ENCODE results near the gene PLEKHA6.

PLEKHA6 gene

GRCh38 chr1:204263254-204263910 is 96.3 kb downstream of the PLEKHA6 start:
- DNase-seq (ENCODE audit: low read depth) = no peak
- H3K4me3 ChIP-seq (ENCODE audit: low read length) = no peak overlapping the region
- no peak for TF ChIP-seq CTCF (conservative IDR thresholded peaks at IDR 0.05; ENCODE audit: low read depth, low read length)

GRCh38 chr1:204262506-204263253 is 97.0 kb downstream of the PLEKHA6 start:
- DNase-seq (ENCODE audit: low read depth) = no peak
- TF ChIP-seq CTCF (conservative IDR thresholded peaks at IDR 0.05; ENCODE audit: low read depth, low read length) = no peak
- H3K4me3 ChIP-seq (ENCODE audit: low read length) = no peak overlapping the region

DNA sequence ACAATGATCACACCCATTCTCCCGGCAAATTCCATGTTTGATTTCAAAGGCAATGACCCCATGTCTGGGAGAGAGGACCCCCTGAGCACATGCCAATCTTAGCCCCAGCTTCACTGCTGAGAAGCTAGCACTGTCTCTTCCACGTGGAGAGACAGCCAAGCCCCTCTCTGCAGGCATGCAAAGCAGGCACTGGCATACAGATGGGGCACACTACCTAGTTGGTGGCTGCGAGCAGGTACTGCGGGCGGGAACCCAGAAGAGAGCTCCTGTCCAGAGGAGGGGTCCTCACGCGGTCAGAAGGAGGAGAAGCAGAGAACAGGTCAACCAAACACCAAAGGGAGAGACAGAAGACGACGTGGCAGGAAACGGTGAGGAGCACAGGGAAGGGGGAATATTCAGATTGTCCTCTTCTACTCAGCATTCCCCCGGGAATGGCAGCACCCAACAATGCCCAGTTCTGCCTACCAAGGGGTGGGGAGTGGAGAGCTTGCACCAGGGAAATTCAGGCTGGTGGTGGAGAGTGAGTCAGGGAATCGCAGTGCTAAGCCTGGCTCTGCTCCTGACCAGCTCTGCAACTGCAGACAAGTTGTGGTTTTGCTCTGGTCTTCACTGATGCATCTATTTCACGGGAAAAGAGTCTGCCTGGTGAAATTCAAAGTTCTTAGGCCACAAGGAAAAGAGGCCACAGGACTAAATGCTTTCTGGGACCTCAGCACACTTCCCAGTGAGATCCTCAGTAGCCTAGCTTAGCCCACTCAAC is 97.8 kb downstream of the PLEKHA6 start:
- H3K4me3 ChIP-seq (ENCODE audit: low read length) = no peak overlapping the region
- DNase-seq (ENCODE audit: low read depth) = no peak
- TF ChIP-seq CTCF (conservative IDR thresholded peaks at IDR 0.05; ENCODE audit: low read depth, low read length) = no peak

DNA sequence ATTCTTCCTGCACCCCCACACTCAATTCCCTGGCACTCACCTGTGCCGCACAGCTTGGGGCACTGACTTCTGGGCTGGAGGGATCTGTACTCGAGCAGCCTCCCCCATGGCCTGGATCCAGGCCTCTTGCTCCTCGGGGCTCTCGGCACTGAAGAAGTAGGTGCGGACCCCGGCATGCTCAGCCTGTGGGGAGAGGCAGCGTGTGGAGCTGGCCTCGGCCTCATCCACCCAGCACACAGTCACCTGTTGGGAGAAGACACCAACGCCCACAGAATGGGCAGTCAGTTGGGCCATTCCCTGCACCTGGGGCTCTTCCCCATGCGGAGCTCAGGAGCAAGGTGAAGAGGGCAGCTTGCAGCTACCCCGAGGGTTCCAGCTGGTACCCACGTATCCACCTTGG is 98.5 kb downstream of the PLEKHA6 start:
- no peak for DNase-seq (ENCODE audit: low read depth)
- TF ChIP-seq CTCF (conservative IDR thresholded peaks at IDR 0.05; ENCODE audit: low read depth, low read length) = no peak
- no peak overlapping the region for H3K4me3 ChIP-seq (ENCODE audit: low read length)

- DNase-seq (ENCODE audit: low read depth) = no peak
- H3K4me3 ChIP-seq (ENCODE audit: low read length) = no peak overlapping the region
- TF ChIP-seq CTCF (conservative IDR thresholded peaks at IDR 0.05; ENCODE audit: low read depth, low read length) = no peak
Observed at GRCh38 chr1:204260601-204261197, 99.0 kb downstream of the PLEKHA6 start.

DNA sequence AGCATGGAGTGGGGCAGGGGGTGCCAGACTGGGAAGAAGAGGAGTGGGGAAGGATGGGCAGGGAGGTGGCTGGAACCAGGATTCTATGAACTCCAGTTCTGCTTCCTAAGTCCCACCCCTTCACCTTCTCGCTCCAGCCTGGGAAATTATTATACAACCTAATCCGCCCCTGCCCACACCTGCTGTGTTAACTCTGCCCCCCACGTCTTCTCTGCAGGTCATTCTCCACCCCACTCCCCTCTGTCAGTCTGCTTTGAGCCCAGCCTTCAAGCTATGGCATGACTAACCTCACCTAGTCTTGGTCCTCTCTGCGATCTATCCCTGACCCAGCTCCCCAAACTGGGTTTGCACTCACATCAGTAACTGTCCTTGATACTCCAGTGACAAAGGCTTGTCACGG is 99.9 kb downstream of the PLEKHA6 start:
- TF ChIP-seq CTCF (conservative IDR thresholded peaks at IDR 0.05; ENCODE audit: low read depth, low read length) = no peak
- H3K4me3 ChIP-seq (ENCODE audit: low read length) = no peak overlapping the region
- no peak for DNase-seq (ENCODE audit: low read depth)
